ENCODE data around the gene MBOAT2.

- TF ChIP-seq CTCF (IDR thresholded peaks at IDR 0.05; ENCODE audit: insufficient read depth, low read length) = no peak
- TF ChIP-seq REST (IDR thresholded peaks at IDR 0.05; ENCODE audit: insufficient replicate concordance, low read depth) = no peak
Observed at GRCh38 chr2:9002637-9003365, 683 bp downstream of the MBOAT2 start.

Data from HL-60 (cell line).